HepG2 (cell line): ENCODE results near the gene P4HTM. TPM values are rescaled to one million over a fixed set of nuclear protein-coding genes. Genes with fewer than 3 reads are reported as not detected.

ENCODE experiments used
- ATAC-seq: fragments of 200-7000 bp; cut with Tn5 transposase; 3 replicates; pipeline ENCODE4 v1.9.1; 2020; ENCODE audit warnings: mild to moderate bottlenecking, moderate library complexity
- BruUV-seq: library from RNA; stranded (reverse); fragments of 400-500 nt; replicated peaks from 2 replicates; lab custom pipeline; 2021; lab: Mats Ljungman, UMichigan
- CTCF ChIA-PET: fragments of 300-600 bp; formaldehyde crosslinking; extraction: SDS; loops from one replicate; lab custom pipeline; 2021; ENCODE audit warnings: low total read pairs, inconsistent platforms, low intra/inter-chr PET ratio; lab: Yijun Ruan, JAX
- POLR2A ChIA-PET: fragments of 350-600 bp; sonication (Branson Sonifier 250); formaldehyde crosslinking; loops from one replicate; lab custom pipeline; 2020; ENCODE audit warnings: antibody characterized with exemption, inconsistent platforms; lab: Yijun Ruan, JAX
- DNase-seq: peaks from one replicate; pipeline ENCODE4 v3.0.0-alpha.2; 2015; ENCODE audit warnings: low spot score
- FAIRE-seq: peaks from 3 replicates; lab custom pipeline; 2011; peaks lifted over from hg19 to GRCh38; lab: Jason Lieb, UNC
- H2AFZ ChIP-seq: one replicate; pipeline ENCODE4 v1.6.1; 2011; ENCODE audit warnings: low read length, inconsistent platforms
- H3K27ac ChIP-seq: fragments of 300-600 bp; 3 replicates; pipeline ENCODE4 v1.8.0; 2011; ENCODE audit warnings: mixed run types, mild to moderate bottlenecking, mixed read lengths, low read length, inconsistent platforms; ENCODE audit not compliant: insufficient read depth; ENCODE audit errors: extremely low read length
- H3K27me3 ChIP-seq, 2 experiments: fragments of 200-600 bp in 1 of 2; 2 replicates in 1 of 2; 3 replicates in 1 of 2; pipeline versions ENCODE4 v1.6.0 to v1.8.0; 2011; ENCODE audit warnings: low read length in 2 of 2, mild to moderate bottlenecking in 2 of 2, moderate library complexity in 2 of 2, inconsistent platforms in 1 of 2; ENCODE audit not compliant: insufficient read depth in 2 of 2, control insufficient read depth in 1 of 2
- H3K36me3 ChIP-seq, 2 experiments: fragments of 200-600 bp in 1 of 2; replicated peaks in 1 of 2; 2 replicates in 1 of 2; 3 replicates in 1 of 2; pipeline versions ENCODE4 v1.5.1 to v1.8.0; 2011; ENCODE audit warnings: low read length in 2 of 2, inconsistent platforms in 1 of 2; ENCODE audit not compliant: insufficient read depth in 2 of 2, control insufficient read depth in 1 of 2
- H3K4me1 ChIP-seq: 2 replicates; pipeline ENCODE4 v1.5.1; 2012; ENCODE audit warnings: low read length, inconsistent platforms; ENCODE audit not compliant: insufficient read depth
- H3K4me2 ChIP-seq: 2 replicates; pipeline ENCODE4 v1.6.0; 2011; ENCODE audit warnings: low read depth, low read length, inconsistent platforms
- H3K4me3 ChIP-seq, 3 experiments: fragments of 200-600 bp in 1 of 3; sonication (generic), shearing (Covaris generic) in 1 of 3; replicated peaks in 1 of 3; 2 replicates each; pipeline ENCODE4 v1.5.1; 2011 to 2016; ENCODE audit warnings: low read length in 3 of 3, inconsistent platforms in 2 of 3, low read depth in 2 of 3, mild to moderate bottlenecking in 2 of 3, control low read depth in 1 of 3, mixed read lengths in 1 of 3; ENCODE audit not compliant: insufficient read depth in 1 of 3
- H3K79me2 ChIP-seq: one replicate; pipeline ENCODE4 v1.6.1; 2011; ENCODE audit warnings: low read length, inconsistent platforms; ENCODE audit not compliant: insufficient read depth
- H3K9ac ChIP-seq: 2 replicates; pipeline ENCODE4 v1.6.0; 2011; ENCODE audit warnings: mild to moderate bottlenecking, low read depth, low read length, inconsistent platforms; ENCODE audit not compliant: insufficient read depth
- H3K9me3 ChIP-seq: 2 replicates; pipeline ENCODE4 v1.5.1; 2012; ENCODE audit warnings: mild to moderate bottlenecking, low read length
- H4K20me1 ChIP-seq: 2 replicates; pipeline ENCODE4 v1.6.0; 2011; ENCODE audit warnings: inconsistent platforms, mild to moderate bottlenecking, low read length, moderate library complexity; ENCODE audit not compliant: insufficient read depth
- ERF ChIP-seq: IDR thresholded peaks from 2 replicates; pipeline ENCODE4 v1.6.1; 2018; ENCODE audit warnings: missing biosample characterization, missing genetic modification reagents
- GATA4 ChIP-seq: sonication (generic); IDR thresholded peaks from 2 replicates; pipeline ENCODE4 v1.6.1; 2016; ENCODE audit warnings: antibody characterized with exemption, low read depth, borderline replicate concordance
- MAFK ChIP-seq, 2 experiments: IDR thresholded peaks in 1 of 2; conservative IDR thresholded peaks in 1 of 2; 2 replicates each; pipeline ENCODE4 v1.6.1; 2011; ENCODE audit warnings: improper control_type of control experiment in 2 of 2, low read length in 2 of 2
- MXD4 ChIP-seq: IDR thresholded peaks from 2 replicates; pipeline ENCODE4 v1.6.1; 2016; ENCODE audit warnings: mild to moderate bottlenecking, missing biosample characterization, missing genetic modification reagents
- NR2C2 ChIP-seq: sonication (generic); formaldehyde crosslinking; IDR thresholded peaks from 2 replicates; pipeline ENCODE4 v1.4.0; 2020; ENCODE audit warnings: missing genetic modification reagents, mild to moderate bottlenecking, moderate library complexity, borderline replicate concordance
- RXRB ChIP-seq: IDR thresholded peaks from 2 replicates; pipeline ENCODE4 v1.6.1; 2016; ENCODE audit warnings: borderline replicate concordance, missing genetic modification reagents, missing compliant biosample characterization
- SETDB1 ChIP-seq: sonication (generic); formaldehyde crosslinking; IDR thresholded peaks from 2 replicates; pipeline ENCODE4 v1.5.1; 2020; ENCODE audit warnings: missing genetic modification reagents, mild to moderate bottlenecking, borderline replicate concordance
- SMC3 ChIP-seq: IDR thresholded peaks from 2 replicates; pipeline ENCODE4 v1.6.1; 2011; ENCODE audit warnings: low read length, improper control_type of control experiment
- STAG1 ChIP-seq: sonication (generic); formaldehyde crosslinking; IDR thresholded peaks from 2 replicates; pipeline ENCODE4 v1.4.0; 2020; ENCODE audit warnings: missing genetic modification reagents
- TEAD3 ChIP-seq: optimal IDR thresholded peaks from 2 replicates; pipeline ENCODE3; 2016; ENCODE audit warnings: borderline replicate concordance
- XRCC5 ChIP-seq: fragments of 200-400 bp; formaldehyde crosslinking; optimal IDR thresholded peaks from 2 replicates; pipeline ENCODE3; 2017; ENCODE audit warnings: mild to moderate bottlenecking, low read length
- ZEB1 ChIP-seq: IDR thresholded peaks from 2 replicates; pipeline ENCODE4 v1.6.1; 2012; ENCODE audit warnings: mild to moderate bottlenecking, low read depth, inconsistent platforms; ENCODE audit not compliant: insufficient replicate concordance
- WGBS: methylation state at CpG from one replicate; pipeline ENCODE4 v1.1.6; 2017; ENCODE audit warnings: low lambda C conversion rate; 5-methylcytosine and 5-hydroxymethylcytosine counted together
- in situ Hi-C: cut with HindIII; loops from 2 replicates; pipeline ENCODE4 v1.10.0; 2017; ENCODE audit warnings: low pct_unique_long_range_greater_than_20kb; ENCODE audit not compliant: extremely low pct_ligation_motif_present
- intact Hi-C: fragments of 100-400 bp; cut with micrococcal nuclease; formaldehyde crosslinking; loops from one replicate; pipeline ENCODE4 v1.10.0; 2022; ENCODE audit not compliant: unreplicated experiment
- polyA plus RNA-seq, 8 experiments: library from polyadenylated mRNA; depleted of rRNA in 3 of 8; stranded (reverse) in 7 of 8; unstranded in 1 of 8; fragments of >200 nt; fragmentation: Illumina TruSeq in 4 of 8; extraction: Trizol in 4 of 8; gene quantifications; 2 replicates each; pipeline versions ENCODE4 v1.2.1 to v1.2.3, GENCODE V29; 2011 to 2016; ENCODE audit warnings: low read depth in 4 of 8, missing spikeins in 1 of 8, mixed read lengths in 1 of 8; ENCODE audit not compliant: insufficient read depth in 1 of 8
- total RNA-seq, 5 experiments: library from RNA; depleted of rRNA; stranded (reverse); fragments of >200 nt; fragmentation: Illumina TruSeq; extraction: Trizol; gene quantifications; 2 replicates each; pipeline ENCODE4 v1.2.3, GENCODE V29; 2016; ENCODE audit warnings: low read depth in 1 of 5
- TF ChIP-seq, protein P1 (sequence below): IDR thresholded peaks from 2 replicates; pipeline ENCODE4 v1.6.1; 2016; ENCODE audit warnings: low read depth, borderline replicate concordance
- TF ChIP-seq, protein P2 (sequence below): sonication (generic); formaldehyde crosslinking; IDR thresholded peaks from 2 replicates; pipeline ENCODE4 v1.5.0; 2020; ENCODE audit warnings: mild to moderate bottlenecking, missing genetic modification reagents, moderate library complexity
- TF ChIP-seq, protein P3 (sequence below): sonication (generic); formaldehyde crosslinking; IDR thresholded peaks from 2 replicates; pipeline ENCODE4 v1.9.0; 2022; ENCODE audit warnings: missing genetic modification reagents, mild to moderate bottlenecking, borderline replicate concordance
- TF ChIP-seq, protein P4 (sequence below), 2 experiments: sonication (generic) in 1 of 2; formaldehyde crosslinking in 1 of 2; IDR thresholded peaks; 2 replicates each; pipeline versions ENCODE4 v1.4.0 to v1.6.1; 2018 to 2020; ENCODE audit warnings: missing genetic modification reagents in 2 of 2, borderline replicate concordance in 1 of 2, low read depth in 1 of 2, mild to moderate bottlenecking in 1 of 2, missing biosample characterization in 1 of 2

The P4HTM gene
- total and polyA plus RNA-seq, 2 of the 13 experiments (the other 11 are each of a cell fraction or from before 2014, with no cell fraction given), result 0.01 TPM; not detected in 1

DNA sequence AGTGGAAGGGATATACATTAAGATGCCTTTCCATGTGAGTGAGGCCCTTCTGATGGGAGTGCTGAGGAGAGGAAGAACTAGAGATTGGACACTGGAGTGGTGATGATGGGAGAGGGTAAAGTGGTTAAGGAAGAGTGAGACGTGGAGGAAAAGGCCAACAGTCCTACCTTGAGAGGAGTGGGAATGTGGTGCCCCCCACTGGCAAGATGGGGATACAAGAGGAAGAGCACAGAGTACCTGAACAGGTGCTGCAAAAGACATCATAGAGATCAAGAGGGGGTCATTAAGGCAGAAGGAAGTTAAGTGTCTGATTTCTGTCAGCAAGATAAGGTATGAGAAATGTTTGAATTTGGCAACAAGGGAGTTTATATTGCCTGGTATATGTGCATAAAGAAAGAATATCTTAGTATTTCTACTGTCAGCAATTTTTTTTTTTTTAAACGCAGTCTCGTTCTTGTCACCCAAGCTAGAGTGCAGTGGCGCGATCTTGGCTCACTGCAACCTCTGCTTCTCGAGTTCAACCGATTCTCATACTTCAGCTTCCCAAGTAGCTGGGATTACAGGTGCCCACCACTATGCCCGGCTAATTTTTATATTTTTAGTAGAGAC, 37.4 kb upstream of the P4HTM start:
- no peak overlapping the region for H3K4me3 ChIP-seq

More for the DNA sequence above, 37.4 kb upstream of the P4HTM start:
- Histone ChIP-seq H3K27ac (no peak overlapping the region), H2AFZ (no peak overlapping the region), H3K4me2 (no peak overlapping the region), H3K9me3 (no peaks in the 10 kb centered on the region), H3K4me1 (no peaks in the 10 kb centered on the region), H4K20me1 (peaks cover 4% of the 10 kb centered on the region; the same call in 1 of the 2 replicates), H3K27me3 (no peaks in the 10 kb centered on the region), H3K9ac (no peak overlapping the region)
- intact Hi-C loops, result loop anchor here (2.0 kb wide), 1 partner anchor 212 kb away; no protein-coding TSS in a partner anchor
- FAIRE-seq (peak; percentile 34), ATAC-seq (peak; percentile 85), DNase-seq (peak; percentile 45)
- 87% methylated on average over 8 of the region's 8 CpGs for WGBS
- in situ Hi-C loops, result no loop called here
- BruUV-seq, result no TSS peak
- POLR2A ChIA-PET, result interaction anchor here (1.0 kb wide), 1 partner anchor 181 kb away, joined by 3 read pairs; the partner anchor contains the start of gene LAMB2
- peak in 1 of 2 experiments; percentile 67; a peak in 2 of 4 replicates for TF ChIP-seq MAFK (conservative IDR thresholded peaks at IDR 0.05 in 1 of 2, IDR thresholded peaks at IDR 0.05 in 1 of 2; ENCODE audit: low read length in 2 of 2)
- TF ChIP-seq MXD4 (CRISPR knock-in tag), result 0 out of 2 replicates have a peak, but pooled peaks have one; percentile 14
- no peak for TF ChIP-seq SETDB1 (CRISPR knock-in tag)
- TF ChIP-seq, protein P1, sequence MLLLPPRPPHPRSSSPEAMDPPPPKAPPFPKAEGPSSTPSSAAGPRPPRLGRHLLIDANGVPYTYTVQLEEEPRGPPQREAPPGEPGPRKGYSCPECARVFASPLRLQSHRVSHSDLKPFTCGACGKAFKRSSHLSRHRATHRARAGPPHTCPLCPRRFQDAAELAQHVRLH (CRISPR knock-in tag), result 0 out of 2 replicates have a peak, but pooled peaks have one; percentile 33
- TF ChIP-seq, protein P2, sequence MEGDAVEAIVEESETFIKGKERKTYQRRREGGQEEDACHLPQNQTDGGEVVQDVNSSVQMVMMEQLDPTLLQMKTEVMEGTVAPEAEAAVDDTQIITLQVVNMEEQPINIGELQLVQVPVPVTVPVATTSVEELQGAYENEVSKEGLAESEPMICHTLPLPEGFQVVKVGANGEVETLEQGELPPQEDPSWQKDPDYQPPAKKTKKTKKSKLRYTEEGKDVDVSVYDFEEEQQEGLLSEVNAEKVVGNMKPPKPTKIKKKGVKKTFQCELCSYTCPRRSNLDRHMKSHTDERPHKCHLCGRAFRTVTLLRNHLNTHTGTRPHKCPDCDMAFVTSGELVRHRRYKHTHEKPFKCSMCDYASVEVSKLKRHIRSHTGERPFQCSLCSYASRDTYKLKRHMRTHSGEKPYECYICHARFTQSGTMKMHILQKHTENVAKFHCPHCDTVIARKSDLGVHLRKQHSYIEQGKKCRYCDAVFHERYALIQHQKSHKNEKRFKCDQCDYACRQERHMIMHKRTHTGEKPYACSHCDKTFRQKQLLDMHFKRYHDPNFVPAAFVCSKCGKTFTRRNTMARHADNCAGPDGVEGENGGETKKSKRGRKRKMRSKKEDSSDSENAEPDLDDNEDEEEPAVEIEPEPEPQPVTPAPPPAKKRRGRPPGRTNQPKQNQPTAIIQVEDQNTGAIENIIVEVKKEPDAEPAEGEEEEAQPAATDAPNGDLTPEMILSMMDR (CRISPR knock-in tag), result peak; percentile 80
- 0 out of 2 replicates have a peak, but pooled peaks have one; percentile 34 for TF ChIP-seq ERF
- TF ChIP-seq, protein P3, sequence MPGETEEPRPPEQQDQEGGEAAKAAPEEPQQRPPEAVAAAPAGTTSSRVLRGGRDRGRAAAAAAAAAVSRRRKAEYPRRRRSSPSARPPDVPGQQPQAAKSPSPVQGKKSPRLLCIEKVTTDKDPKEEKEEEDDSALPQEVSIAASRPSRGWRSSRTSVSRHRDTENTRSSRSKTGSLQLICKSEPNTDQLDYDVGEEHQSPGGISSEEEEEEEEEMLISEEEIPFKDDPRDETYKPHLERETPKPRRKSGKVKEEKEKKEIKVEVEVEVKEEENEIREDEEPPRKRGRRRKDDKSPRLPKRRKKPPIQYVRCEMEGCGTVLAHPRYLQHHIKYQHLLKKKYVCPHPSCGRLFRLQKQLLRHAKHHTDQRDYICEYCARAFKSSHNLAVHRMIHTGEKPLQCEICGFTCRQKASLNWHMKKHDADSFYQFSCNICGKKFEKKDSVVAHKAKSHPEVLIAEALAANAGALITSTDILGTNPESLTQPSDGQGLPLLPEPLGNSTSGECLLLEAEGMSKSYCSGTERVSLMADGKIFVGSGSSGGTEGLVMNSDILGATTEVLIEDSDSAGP, result no peak
- TF ChIP-seq NR2C2 (CRISPR knock-in tag), result no peak
- peak; percentile 38; the same call in 1 of the 2 replicates for TF ChIP-seq SMC3
- TF ChIP-seq TEAD3 (CRISPR knock-in tag), result peak; percentile 27
- no peak for TF ChIP-seq RXRB (CRISPR knock-in tag)
- TF ChIP-seq STAG1 (CRISPR knock-in tag), result peak; percentile 92
- TF ChIP-seq, protein P4, sequence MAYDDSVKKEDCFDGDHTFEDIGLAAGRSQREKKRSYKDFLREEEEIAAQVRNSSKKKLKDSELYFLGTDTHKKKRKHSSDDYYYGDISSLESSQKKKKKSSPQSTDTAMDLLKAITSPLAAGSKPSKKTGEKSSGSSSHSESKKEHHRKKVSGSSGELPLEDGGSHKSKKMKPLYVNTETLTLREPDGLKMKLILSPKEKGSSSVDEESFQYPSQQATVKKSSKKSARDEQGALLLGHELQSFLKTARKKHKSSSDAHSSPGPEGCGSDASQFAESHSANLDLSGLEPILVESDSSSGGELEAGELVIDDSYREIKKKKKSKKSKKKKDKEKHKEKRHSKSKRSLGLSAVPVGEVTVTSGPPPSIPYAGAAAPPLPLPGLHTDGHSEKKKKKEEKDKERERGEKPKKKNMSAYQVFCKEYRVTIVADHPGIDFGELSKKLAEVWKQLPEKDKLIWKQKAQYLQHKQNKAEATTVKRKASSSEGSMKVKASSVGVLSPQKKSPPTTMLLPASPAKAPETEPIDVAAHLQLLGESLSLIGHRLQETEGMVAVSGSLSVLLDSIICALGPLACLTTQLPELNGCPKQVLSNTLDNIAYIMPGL (CRISPR knock-in tag; IDR thresholded peaks at IDR 0.05; ENCODE audit: borderline replicate concordance in 1 of 2, low read depth in 1 of 2), result 0 out of 4 replicates have a peak, but pooled peaks of 1 of the 2 experiments have one; percentile 32
- peak; percentile 34 for TF ChIP-seq ZEB1
- no peak for TF ChIP-seq GATA4
- peak; percentile 31 for TF ChIP-seq XRCC5
- TF ChIP-seq, all 625 proteins: peak for 11
- Histone ChIP-seq H3K36me3 (peaks cover 4 to 18% of the 10 kb centered on the region in 2 experiments; a peak in 3 of 5 replicates), H3K79me2 (peaks cover 20% of the 10 kb centered on the region)
- CTCF ChIA-PET, result interaction anchor here (1.2 to 1.3 kb wide), 2 partner anchors 96 to 216 kb away, joined by 3 to 4 read pairs; no protein-coding TSS in a partner anchor
